Central memory CD4-positive, alpha-beta T cell (primary cell): ENCODE results near the gene ULK2.
"Not testable (repeated sequence)": the region's sequence is repeated elsewhere in the genome, so short reads cannot be mapped to it uniquely, and the experiment has no call there.

ENCODE experiments used
- DNase-seq: peaks from one replicate; pipeline ENCODE4 v3.0.0; 2022

The ULK2 gene

DNA sequence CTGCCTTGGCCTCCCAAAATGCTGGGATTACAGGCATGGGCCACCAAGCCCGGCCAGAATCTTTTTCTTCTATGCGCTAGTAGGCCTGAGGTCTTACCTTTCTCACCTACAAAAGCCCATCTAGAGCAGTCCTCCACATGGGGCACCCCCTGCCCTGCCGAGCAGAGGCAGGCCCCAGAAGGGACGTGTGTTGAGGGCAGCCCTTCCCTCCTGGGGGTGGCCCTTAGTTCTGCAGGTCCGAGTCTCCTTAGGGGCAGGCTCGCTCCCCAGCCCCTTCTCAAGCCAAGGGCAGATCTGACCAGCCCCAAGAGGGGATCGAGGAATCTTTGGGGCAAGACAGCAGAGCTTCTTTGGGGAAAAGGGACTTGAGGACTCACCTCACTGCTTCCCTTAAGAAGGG is 101.7 kb downstream of the ULK2 start:
- DNase-seq: no peak

DNA sequence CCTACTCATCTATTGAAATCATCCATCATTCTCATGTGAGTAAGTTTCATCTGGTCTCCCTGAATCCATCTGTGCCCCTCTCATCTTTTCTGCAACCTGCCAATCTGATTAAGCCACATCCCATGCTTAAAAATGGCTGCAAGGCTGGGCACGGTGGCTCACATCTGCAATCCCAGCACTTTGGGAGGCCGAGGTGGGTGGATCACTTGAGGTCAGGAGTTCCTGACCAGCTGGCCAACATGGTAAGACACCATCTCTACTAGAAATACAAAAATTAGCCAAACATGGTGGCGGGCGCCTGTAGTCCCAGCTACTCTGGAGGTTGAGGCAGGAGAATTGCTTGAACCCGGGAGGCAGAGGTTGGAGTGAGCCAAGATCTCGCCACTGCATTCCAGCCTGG is 103.7 kb downstream of the ULK2 start:
- not testable (repeated sequence) for DNase-seq

DNA sequence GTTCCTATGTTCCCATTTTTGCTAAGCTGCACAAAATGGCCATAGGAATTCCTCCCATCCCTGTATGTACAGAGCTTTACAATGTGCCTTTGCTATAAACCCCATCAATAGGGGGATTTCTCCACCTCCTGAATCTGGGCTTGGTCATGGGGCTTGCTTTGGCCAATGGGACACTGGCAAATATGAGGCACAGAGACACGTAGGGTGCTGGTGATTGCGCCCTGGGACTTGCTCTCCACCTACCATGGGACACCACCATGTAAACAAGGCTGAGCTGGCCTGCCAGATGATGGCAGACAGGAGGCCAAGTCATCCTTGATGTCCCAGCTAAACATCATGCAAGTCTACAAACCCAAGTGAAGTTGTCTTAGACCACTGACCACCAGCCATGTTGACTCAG is 104.3 kb downstream of the ULK2 start:
- DNase-seq: no peak

DNA sequence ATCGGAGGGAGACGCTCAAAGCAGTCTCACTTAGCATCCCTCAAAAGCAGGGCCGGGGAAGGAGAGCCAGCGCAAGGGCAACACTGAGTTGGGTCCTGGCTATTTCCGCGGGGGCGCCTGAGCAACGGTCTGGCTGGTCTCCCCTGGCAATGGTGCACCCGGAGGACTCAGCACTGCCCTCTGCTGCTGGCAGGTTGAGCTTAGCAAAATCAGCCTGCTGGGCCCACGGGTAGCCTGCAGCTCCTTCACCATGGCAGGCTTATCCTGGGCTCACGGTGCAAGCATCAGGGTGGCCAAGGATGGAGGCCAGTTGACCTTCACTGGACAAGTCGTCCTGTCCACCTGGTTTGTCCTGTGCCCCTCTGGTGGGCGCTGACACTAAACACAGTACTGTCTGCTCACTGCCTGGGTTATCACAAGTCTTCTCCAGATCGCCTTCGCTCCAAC is 105.2 kb downstream of the ULK2 start:
- DNase-seq: peak; percentile 31

DNA sequence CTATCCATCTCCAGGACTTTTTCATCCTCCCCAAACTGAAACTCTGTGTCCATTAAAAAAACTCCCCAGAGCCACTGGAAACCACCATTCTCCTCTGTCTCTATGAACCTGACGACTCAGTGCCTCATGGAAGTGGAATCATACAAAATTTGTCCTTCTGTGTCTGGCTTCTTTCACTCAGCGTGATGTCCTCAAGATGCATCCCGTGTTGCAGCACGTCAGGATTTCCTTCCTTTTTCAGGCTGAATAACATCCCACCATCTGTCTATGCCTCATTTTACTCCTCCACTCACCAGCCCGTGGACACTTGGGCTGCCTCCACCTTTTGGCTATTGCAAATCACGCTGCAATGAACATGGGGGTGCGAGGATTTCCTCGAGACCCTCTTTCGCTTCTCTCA is 107.0 kb downstream of the ULK2 start:
- no peak for DNase-seq

DNA sequence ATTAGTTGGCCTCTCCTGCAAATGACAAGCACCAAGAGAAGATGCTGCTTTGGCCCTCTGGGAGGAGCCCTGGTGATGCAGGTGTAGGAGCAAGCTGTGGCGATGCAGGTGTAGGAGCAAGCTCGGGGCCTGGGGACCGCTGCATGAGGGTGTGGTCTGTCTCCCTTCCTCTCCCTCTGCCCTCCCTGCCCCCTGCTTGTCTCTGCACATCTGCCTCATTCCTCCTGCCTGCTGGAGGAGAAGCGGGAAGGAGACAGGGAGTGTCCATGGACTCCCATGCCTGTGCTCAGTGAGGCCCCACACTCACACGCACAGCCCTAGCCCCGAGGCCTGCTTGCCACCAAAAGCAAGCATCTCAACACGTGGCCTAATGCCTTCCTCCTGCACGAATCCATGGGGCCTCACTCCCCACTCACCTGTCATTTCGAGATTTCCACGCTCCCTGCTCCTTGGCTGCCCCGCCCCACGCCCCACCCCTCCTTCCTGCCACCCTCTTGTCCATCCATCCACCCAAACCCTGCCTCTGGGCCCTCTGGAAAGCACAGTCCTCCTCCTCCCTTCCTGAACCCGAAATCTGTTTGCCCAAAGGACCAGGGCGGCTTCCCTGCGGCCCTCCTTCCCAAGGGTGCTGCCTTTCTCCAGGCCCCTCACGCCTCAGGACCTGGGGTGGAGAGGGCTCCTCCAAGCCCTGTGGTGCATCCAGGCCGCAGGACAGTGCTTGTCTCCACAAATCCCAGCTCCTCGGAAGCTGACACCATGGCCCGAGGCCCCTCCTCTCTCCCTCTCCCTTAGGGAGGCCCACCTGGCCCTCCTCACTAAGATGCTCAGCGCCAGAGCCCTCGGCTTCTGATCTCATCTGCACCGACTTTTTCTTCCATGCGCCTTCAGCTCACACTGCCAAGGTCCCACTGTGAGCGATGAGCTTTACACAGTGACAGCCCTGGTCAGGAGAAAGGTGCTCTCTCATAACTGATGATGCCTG is 107.9 kb downstream of the ULK2 start:
- no peak for DNase-seq

DNA sequence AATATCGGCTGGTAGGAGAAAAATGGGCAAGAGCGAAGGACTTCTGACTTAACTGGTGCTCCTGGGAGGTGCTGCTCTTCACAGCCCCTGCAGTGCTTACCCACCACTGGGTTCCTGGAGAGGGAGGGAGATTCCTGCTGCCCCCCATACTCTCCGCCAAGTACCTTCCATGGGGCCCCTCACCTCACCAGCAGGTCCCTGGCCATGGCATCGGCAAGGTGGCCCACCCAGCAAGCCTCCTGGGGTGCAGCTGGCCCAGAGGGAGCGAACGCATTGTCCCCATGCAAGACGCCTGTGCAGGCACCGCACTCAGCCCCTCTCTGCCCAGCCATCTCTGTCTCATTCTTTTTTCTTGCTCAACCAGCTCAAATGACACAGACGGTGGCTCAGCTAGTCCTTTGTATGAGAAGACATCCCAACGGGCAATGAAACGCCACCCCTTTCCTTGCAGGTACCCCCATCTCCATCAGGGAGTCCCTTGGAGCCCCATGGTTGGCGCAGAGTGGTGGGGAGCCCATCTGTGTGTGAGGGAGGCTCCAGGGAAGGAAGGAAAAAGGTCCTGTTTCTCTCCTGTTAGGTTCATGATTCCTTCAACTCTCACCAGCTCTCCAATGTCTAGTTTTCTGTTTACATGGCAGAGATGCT is 110.1 kb downstream of the ULK2 start:
- DNase-seq: no peak

DNA sequence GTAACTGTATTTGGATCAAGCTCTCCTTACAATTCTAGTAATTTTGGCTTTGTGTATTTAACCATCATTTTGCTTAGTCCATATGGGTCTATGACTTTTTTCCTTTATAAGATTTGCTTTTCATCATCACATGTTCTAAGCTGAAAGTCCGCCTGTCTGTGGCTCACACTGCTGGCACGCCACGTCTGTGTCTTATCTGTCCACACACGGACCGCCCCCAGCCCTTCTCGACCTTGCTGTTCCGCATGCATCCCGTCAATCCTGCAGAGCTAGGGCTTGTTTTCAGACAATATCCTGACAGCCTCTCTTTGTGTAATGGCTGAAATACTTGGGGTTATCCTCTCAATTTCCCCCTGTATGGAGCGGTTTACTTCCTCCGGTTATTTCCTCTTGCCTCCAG is 111.2 kb downstream of the ULK2 start:
- no peak for DNase-seq

DNA sequence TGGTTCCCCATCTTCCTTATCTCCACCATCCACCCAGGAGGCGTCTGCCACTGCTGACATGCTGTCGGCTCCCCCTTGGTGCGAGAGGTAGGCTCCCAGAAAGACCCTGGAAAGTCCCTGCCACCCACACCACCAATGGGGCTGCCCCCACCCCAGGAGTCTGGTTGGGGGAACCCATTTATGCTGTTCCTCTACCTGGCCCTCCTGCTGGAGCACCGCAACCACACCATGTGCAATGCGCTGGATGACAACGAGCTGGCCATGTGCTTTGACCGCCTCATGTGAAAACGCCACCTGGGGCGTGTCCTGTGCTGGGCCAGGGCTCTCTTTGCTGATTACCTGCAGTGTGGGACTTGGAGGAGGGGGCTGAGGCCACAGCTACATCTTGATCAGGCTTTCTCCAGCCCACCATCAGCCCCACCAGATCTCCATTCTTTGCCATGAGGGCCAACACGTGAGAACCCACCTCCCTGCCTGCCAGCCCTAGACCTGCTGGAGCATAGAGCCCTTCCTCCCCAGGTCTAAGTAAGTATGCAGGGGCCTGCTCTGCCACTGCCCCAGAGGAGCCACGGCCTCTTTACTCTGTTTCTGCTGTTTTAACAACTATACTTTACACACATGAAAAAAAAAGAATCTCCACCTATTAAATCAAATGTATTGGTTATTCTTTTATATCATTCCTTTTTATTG is 111.8 kb downstream of the ULK2 start:
- DNase-seq: no peak

DNA sequence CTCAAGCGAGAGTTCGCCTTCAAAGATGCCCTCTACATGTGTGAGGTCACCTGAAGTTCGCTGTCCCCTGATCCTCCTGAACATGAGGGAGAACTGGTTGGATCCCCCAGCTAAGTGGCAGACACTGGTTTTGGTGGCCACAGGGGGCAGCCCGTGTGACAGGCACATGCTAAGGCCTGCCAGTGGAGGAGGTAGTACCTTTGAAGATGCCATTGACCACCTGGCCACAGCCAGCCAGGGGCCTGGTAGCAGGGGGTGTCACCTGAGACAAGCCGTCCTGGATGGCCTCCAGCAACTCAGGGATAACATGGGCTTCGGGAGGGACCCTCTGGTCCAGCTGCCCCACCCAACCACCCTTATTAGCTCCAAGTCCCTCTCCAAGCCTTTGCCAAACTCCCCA is 112.3 kb downstream of the ULK2 start:
- DNase-seq: no peak

DNA sequence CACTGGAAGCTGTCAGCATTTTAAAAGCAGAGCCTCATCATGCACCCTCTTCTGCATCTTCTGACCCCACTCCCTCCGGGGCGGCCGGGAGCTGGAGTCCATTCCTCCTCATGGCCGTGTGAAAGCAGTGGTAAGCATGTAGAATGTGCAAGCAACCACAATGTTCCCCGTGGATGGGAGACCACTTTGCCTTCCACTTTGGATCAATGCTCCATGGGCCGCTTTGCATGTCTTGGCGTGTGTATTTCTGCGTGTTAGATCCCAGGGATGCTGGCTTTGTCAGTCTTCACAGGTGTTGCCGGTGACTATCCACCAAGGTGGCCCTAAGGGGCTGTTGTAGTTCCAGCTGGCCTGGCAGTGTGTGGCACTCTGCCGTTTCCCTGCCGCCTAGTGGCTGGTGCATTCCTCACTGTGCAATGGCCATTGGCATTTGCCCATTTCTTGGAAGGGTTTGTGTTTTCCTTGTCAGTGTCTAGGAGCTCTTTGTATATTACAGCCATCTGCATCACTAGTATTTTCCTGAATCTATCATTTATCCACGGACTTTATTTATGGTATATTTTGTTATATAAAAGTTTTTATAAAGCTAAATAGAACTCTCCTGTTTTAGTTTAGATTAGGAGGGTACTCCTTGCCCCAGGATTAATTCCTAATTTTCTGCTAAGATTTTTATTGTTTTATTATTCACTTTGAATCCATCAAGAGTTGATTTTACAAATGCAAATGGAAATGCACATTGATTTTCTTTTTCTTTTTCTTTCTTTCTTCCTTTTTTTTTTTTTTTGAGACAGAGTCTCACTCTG is 113.9 kb downstream of the ULK2 start:
- DNase-seq: no peak

DNA sequence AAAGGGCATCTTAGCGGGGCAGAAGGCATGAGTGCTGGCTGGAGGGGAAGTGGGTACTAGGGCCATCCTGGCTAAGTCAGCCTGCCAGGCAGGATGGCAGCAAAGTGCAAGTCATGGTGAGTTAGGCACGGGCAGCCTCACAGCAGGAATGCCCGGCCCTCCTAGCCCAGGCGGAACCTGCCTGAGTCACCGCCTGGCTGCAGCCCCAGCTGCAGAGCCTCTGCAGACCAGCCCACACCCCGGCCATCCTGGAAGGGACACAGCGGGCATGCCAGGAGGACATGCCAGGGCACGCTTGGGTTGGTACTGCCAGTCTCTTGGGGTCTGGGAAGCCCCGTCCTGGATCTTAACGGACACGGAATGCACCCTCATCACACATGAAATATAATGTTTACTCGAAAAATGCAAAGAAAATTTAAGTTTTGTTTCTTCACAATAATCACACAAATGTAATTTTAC is 114.7 kb downstream of the ULK2 start:
- DNase-seq: no peak

DNA sequence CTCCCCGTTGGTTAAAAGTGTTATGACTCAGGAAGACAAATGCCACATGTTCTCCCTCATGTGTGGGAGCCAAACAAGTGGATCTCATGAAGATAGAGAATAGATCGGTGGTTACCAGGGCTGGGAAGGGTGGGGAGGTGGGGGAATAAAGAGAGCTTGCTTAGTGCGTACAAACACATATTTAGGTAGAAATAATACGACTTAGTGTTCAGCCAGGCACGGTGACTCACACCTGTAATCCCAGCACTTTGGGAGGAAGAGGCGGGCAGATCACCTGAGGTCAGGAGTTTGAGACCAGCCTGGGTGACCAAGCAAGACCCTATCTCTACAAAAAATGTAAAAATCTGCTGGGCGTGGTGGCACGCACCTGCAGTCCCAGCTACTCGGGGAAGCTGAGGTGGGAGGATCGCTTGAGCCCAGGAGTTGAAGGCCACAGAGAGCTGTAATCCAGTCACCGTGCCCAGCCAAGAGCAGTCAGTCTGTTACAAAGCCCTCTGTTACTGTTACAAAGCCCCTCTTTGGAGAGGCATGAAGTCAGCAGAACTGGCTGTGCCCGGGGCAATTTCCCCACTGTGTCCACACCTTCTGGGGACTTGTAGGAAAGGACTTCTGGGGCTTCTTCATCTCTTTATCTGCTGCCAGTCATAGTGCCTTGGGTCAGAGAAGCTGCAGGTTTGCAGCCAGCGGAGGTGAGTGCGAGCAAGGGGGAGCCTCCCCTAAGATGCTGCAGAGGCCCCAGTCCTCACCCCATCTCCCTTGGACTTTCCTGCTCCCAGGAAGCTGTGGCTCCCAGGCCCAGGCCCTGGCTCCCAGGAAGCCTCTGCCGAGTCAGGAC is 115.3 kb downstream of the ULK2 start:
- DNase-seq: no peak

DNA sequence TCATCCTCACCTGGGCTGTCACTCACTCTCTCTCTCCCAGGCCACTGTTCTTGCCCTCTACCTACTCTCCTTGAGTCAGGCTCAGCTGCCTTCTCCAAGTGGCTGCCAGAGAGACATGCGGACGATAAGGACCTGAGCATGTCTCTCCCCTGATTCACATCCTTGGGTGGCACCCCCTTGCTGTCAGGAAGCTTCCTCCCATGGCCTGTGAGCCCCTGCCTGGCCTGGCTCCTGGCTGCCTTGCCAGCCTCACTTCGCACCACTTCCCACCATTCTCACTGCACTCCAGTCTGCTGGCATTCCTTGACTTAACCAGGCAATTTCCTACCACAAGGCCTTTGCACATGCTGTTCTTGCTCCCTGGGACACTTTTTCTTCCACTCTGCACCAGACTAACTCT is 116.9 kb downstream of the ULK2 start:
- DNase-seq: no peak

DNA sequence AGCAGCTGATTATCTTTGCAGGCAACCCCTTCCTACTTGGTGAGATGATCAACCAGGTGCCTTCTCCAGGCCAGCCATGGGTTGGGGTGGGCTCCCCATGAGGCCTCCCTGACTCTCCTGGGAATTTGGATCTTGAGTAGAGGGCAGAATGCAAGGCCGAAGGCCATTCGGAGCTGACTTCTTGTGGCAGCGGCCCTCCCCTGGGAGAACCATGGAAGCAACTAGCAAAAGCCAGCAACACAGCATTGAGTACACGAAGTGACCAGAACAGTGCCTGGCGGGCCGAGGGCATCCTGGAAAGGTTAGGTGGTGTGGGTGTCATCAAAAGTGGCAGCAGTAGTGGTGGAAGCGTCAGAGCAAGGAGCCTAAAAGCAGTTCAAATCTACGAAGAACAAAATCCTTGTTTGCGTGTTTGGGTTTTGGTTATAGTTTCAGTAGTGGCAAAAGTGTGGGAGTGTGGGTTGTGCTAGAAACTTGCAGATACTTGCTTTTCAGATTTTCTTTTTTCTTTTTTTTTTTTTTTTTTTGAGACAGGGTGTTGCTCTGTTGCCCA is 117.6 kb downstream of the ULK2 start:
- no peak for DNase-seq

DNA sequence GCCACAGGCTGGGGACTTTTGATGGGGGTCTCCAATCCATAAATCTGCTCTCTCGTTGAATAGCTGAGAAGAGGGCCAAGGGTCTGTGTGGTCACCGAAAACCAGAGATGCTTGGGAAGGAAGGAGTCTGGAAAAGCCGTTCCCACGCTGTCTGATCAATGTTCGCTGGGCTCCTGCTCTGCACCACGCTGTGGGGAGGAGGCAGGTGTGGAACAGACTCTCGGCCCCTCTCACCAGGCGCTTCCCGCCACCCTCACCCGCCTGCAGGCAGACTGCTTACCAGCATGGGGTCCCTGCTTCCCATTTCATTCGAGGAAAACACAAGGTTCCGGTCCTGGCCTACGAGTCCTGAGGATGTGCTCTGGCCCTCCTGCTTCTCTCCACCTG is 118.9 kb downstream of the ULK2 start:
- no peak for DNase-seq

DNA sequence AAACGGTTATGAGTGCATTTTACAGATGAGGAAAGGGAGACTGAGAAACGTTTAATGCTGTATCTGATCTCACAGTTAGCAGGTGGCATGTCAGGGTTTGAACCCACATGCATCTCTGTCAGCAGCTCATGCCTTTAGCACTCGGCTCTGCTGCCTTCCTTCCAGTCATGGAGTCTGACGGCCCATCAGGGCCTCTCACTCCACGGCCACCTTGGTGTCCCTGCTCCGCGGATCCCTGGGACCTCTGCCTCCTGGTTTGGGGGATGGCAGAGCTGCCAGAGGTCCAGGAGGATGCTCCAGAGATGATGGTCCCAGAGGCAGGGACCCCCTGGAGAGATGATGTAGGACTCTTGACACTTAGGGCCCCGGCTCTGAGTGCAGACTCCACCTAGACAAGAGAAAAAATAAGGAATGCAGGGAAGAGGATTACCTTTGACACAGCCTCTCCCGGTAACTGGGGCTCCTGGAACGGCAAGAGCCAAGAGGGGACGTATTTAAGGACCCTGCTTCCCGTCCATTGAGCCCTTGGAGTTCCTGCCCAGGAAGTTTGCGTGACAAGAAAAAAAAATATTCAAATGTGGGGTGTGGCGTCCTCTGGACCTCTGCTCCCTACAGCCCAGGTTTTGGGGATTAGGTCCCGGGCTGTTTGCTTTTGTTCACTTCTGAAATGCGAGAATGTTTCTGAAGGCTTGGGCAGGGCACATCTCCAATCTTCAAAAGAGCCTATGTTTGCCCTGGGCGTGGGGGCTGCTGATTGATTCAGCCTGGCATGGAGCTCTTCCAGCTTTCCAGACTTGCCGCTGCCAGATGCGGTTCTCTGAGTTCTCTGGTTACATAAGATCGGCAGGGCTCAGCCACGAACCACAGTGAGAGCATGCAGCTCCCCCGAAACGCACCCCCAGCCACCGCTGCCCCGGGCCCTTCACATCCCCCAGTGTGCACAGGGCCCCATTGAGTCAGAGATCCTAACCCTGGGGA is 119.6 kb downstream of the ULK2 start, which contains the start of gene ALDH3A1:
ALDH3A1 (minus strand) TSS at position 470 of the 978 bp plus-strand sequence. CDS start 3,169 bp downstream, outside the sequence.
- no peak for DNase-seq

DNA sequence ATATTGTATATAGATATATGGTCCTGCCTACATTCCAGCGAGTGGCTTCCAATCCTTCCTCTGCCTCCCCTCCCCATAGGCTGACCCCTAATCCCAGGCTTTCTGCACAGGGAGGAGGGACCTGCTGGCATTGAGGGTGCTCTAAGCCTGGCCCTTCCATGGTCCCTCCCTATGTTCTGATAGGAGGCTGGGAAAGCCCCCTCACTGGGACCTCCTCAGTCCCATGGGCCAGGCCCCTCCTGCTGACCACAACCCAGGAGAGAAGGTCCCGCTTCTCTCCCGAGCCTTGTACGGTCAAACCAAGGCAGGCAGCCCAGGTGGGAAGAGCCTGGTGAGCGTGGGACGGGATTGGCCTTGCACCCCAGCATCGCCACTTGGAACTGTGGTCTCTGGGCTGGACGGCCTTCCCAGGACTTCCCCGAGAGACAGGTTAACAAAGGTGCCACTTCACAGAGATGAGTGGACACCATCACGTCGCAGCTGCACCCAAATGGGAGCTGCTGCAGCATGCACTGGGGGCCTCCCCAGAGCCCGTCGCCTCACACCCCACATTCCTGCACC is 120.5 kb downstream of the ULK2 start:
- no peak for DNase-seq

DNA sequence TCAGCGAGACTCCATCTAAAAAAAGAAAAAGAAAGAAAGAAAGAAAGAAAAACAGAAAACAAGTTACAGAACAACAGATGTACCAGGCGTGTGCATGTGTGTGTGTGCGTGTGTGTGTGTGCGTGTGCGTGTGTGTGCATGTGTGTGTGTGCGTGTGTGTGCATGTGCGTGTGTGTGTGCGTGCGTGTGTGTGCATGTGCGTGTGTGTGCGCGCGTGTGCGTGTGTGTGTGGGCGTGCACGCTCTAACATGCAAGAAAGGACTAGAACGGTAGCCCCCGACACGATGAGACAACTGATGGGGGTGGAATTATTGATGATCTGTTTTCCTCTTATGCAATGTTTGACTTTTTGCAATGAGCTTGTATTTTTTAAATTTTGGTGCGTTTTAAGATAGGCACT is 121.2 kb downstream of the ULK2 start:
- DNase-seq: no peak
